Endothelial cell of umbilical vein (primary cell): ENCODE measurements around the gene KRTAP17-1. TPM values are rescaled to one million over a fixed set of nuclear protein-coding genes. Genes with fewer than 3 reads are reported as not detected.

Source experiments
- BruUV-seq: library from RNA; stranded (reverse); fragments of 400-500 nt; replicated peaks from 2 replicates; lab custom pipeline; 2021; lab: Mats Ljungman, UMichigan
- CTCF ChIA-PET: fragments of 300-600, 350-600 bp; sonication (Branson Sonifier 250); formaldehyde crosslinking; loops from one replicate; lab custom pipeline; 2021; ENCODE audit warnings: antibody characterized with exemption, inconsistent platforms; lab: Charles Lee
- POLR2A ChIA-PET: fragments of 300-600, 350-600 bp; sonication (Branson Sonifier 250); formaldehyde crosslinking; loops from one replicate; lab custom pipeline; 2021; ENCODE audit warnings: antibody characterized with exemption, inconsistent platforms; lab: Charles Lee
- DNase-seq: peaks from one replicate; pipeline ENCODE4 v3.0.0-alpha.2; 2011; ENCODE audit warnings: low read depth, low spot score
- FAIRE-seq: peaks from 2 replicates; lab custom pipeline; 2011; peaks lifted over from hg19 to GRCh38; lab: Jason Lieb, UNC
- H2AFZ ChIP-seq: 2 replicates; pipeline ENCODE4 v1.6.0; 2012; ENCODE audit warnings: low read depth, low read length, control low read depth, inconsistent platforms
- H3K27ac ChIP-seq: 2 replicates; pipeline ENCODE4 v1.5.1; 2011; ENCODE audit warnings: low read depth, mild to moderate bottlenecking, control low read depth, low read length, moderate library complexity; ENCODE audit not compliant: insufficient read depth
- H3K27me3 ChIP-seq, 2 experiments: 2 replicates each; pipeline versions ENCODE4 v1.6.0 to v1.6.1; 2011; ENCODE audit warnings: low read length in 2 of 2, mixed read lengths in 1 of 2; ENCODE audit not compliant: control insufficient read depth in 2 of 2, insufficient read depth in 2 of 2
- H3K36me3 ChIP-seq, 2 experiments: 2 replicates in 1 of 2; 3 replicates in 1 of 2; pipeline ENCODE4 v1.5.1; 2011; ENCODE audit warnings: low read length in 2 of 2, mild to moderate bottlenecking in 1 of 2, moderate library complexity in 1 of 2; ENCODE audit not compliant: control insufficient read depth in 2 of 2, insufficient read depth in 2 of 2; ENCODE audit errors: extremely low read depth in 1 of 2
- H3K4me1 ChIP-seq: 3 replicates; pipeline ENCODE4 v1.5.1; 2011; ENCODE audit warnings: mild to moderate bottlenecking, low read length; ENCODE audit not compliant: control insufficient read depth, insufficient read depth; ENCODE audit errors: extremely low read depth
- H3K4me2 ChIP-seq: 2 replicates; pipeline ENCODE4 v1.6.1; 2011; ENCODE audit warnings: low read length, control low read depth, mixed read lengths; ENCODE audit not compliant: insufficient read depth
- H3K4me3 ChIP-seq, 3 experiments: fragments of 200-600 bp in 1 of 3; sonication (generic), shearing (Covaris generic) in 1 of 3; replicated peaks in 1 of 3; 2 replicates each; pipeline ENCODE4 v1.5.1; 2011 to 2016; ENCODE audit warnings: control low read depth in 3 of 3, low read length in 3 of 3, mild to moderate bottlenecking in 2 of 3, inconsistent platforms in 1 of 3, low read depth in 1 of 3, moderate library complexity in 1 of 3; ENCODE audit not compliant: insufficient read depth in 1 of 3
- H3K79me2 ChIP-seq: 2 replicates; pipeline ENCODE4 v1.6.0; 2012; ENCODE audit warnings: low read length, inconsistent platforms; ENCODE audit not compliant: control insufficient read depth, insufficient read depth
- H3K9ac ChIP-seq: replicated peaks from 2 replicates; pipeline ENCODE3; 2011; ENCODE audit warnings: low read length, control low read depth; ENCODE audit not compliant: insufficient read depth; ENCODE audit errors: extremely low read depth
- H3K9me1 ChIP-seq: replicated peaks from 3 replicates; pipeline ENCODE4 v1.6.0; 2011; ENCODE audit warnings: mild to moderate bottlenecking, low read length; ENCODE audit not compliant: control insufficient read depth, insufficient read depth; ENCODE audit errors: extremely low read depth
- H3K9me3 ChIP-seq: replicated peaks from 2 replicates; pipeline ENCODE4 v1.5.1; 2012; ENCODE audit warnings: low read length, inconsistent platforms; ENCODE audit not compliant: control insufficient read depth, insufficient read depth
- H4K20me1 ChIP-seq: replicated peaks from 2 replicates; pipeline ENCODE3; 2011; ENCODE audit warnings: mild to moderate bottlenecking, low read length; ENCODE audit not compliant: control insufficient read depth, insufficient read depth; ENCODE audit errors: extremely low read depth
- EZH2 ChIP-seq: IDR thresholded peaks from 2 replicates; pipeline ENCODE4 v1.6.1; 2012; ENCODE audit warnings: borderline replicate concordance, low read depth, mild to moderate bottlenecking, moderate library complexity, low read length, inconsistent platforms; ENCODE audit not compliant: severe bottlenecking
- FOS ChIP-seq: IDR thresholded peaks from 2 replicates; pipeline ENCODE4 v1.6.1; 2011; ENCODE audit warnings: mild to moderate bottlenecking, low read length, moderate library complexity, borderline replicate concordance; ENCODE audit not compliant: insufficient read depth
- GATA2 ChIP-seq: IDR thresholded peaks from 2 replicates; pipeline ENCODE4 v1.7.0; 2011; ENCODE audit warnings: low read depth, mild to moderate bottlenecking, moderate library complexity, mixed read lengths, low read length; ENCODE audit not compliant: insufficient read length, insufficient read depth
- JUN ChIP-seq: IDR thresholded peaks from 2 replicates; pipeline ENCODE4 v1.6.1; 2011; ENCODE audit warnings: borderline replicate concordance, low read depth; ENCODE audit not compliant: insufficient read length, insufficient read depth
- MYC ChIP-seq: IDR thresholded peaks from one replicate; pipeline ENCODE4 v1.6.1; 2011; ENCODE audit warnings: mild to moderate bottlenecking, low read depth, low read length
- POLR2A ChIP-seq: IDR thresholded peaks from 2 replicates; pipeline ENCODE4 v1.6.1; 2012; ENCODE audit warnings: low read depth, mild to moderate bottlenecking, control low read depth, low read length
- POLR2AphosphoS5 ChIP-seq: IDR thresholded peaks from 2 replicates; pipeline ENCODE4 v1.6.1; 2012; ENCODE audit warnings: low read depth, mild to moderate bottlenecking, control low read depth, low read length, moderate library complexity; ENCODE audit not compliant: insufficient read depth
- dilution Hi-C: fragments of 300-500 bp; cut with MboI; formaldehyde crosslinking; loops from one replicate; pipeline ENCODE4 v1.15.0; 2019; ENCODE audit warnings: low sequenced_read_pairs; ENCODE audit not compliant: extremely low pct_ligation_motif_present
- intact Hi-C: fragments of 100-400 bp; cut with micrococcal nuclease; formaldehyde crosslinking; loops from one replicate; pipeline ENCODE4 v1.10.0; 2022
- polyA plus RNA-seq, 4 experiments: library from polyadenylated mRNA; depleted of rRNA in 3 of 4; stranded (reverse) in 3 of 4; unstranded in 1 of 4; fragments of >200 nt; gene quantifications; 2 replicates each; pipeline versions ENCODE4 v1.2.1 to v1.2.3, GENCODE V29; 2011 to 2012; ENCODE audit warnings: missing spikeins in 1 of 4
- total RNA-seq: library from RNA; stranded (reverse); gene quantifications from 2 replicates; pipeline ENCODE4 v1.2.3, GENCODE V29; 2021
- TF ChIP-seq, protein P1 (sequence below), 2 donors: IDR thresholded peaks; 1 replicate in 1 of 2; 2 replicates in 1 of 2; pipeline ENCODE4 v1.5.1; 2011; ENCODE audit warnings: low read length in 2 of 2, mild to moderate bottlenecking in 2 of 2, moderate library complexity in 2 of 2, control low read depth in 1 of 2, inconsistent platforms in 1 of 2, low read depth in 1 of 2; ENCODE audit not compliant: insufficient read depth in 1 of 2; ENCODE audit errors: extremely low read depth in 1 of 2
- TF ChIP-seq, protein P2 (sequence below): IDR thresholded peaks from 2 replicates; pipeline ENCODE4 v1.6.1; 2011; ENCODE audit not compliant: insufficient read depth, insufficient read length

Gene KRTAP17-1
- total and polyA plus RNA-seq, 2 donors (not counting 3 experiments of a cell fraction or from before 2014, with no cell fraction given) = not detected

- Histone ChIP-seq H3K4me2 (no peak overlapping the region), H3K27ac (no peak overlapping the region), H3K9ac (no peak overlapping the region), H3K9me3 (no peaks in the 10 kb centered on the region), H2AFZ (no peak overlapping the region), H3K4me3 (no peak overlapping the region), H3K36me3 (no peaks in the 10 kb centered on the region), H3K27me3 (peaks cover 0 to 2% of the 10 kb centered on the region in 2 experiments), H3K4me1 (no peaks in the 10 kb centered on the region), H3K79me2 (no peaks in the 10 kb centered on the region), H3K9me1 (no peaks in the 10 kb centered on the region), H4K20me1 (no peaks in the 10 kb centered on the region)
- FAIRE-seq (peak; percentile 84), DNase-seq (peak; percentile 49)
- POLR2A ChIA-PET = interaction anchor here (0.6 kb wide), 2 partner anchors 315 to 865 kb away, joined by 4 to 6 read pairs; no protein-coding TSS in a partner anchor
- intact Hi-C loops (loop anchor here (1.0 to 10.0 kb wide), 2 partner anchors 343 to 413 kb away; no protein-coding TSS in a partner anchor), dilution Hi-C loops (no loop called here)
- TF ChIP-seq, protein P1, sequence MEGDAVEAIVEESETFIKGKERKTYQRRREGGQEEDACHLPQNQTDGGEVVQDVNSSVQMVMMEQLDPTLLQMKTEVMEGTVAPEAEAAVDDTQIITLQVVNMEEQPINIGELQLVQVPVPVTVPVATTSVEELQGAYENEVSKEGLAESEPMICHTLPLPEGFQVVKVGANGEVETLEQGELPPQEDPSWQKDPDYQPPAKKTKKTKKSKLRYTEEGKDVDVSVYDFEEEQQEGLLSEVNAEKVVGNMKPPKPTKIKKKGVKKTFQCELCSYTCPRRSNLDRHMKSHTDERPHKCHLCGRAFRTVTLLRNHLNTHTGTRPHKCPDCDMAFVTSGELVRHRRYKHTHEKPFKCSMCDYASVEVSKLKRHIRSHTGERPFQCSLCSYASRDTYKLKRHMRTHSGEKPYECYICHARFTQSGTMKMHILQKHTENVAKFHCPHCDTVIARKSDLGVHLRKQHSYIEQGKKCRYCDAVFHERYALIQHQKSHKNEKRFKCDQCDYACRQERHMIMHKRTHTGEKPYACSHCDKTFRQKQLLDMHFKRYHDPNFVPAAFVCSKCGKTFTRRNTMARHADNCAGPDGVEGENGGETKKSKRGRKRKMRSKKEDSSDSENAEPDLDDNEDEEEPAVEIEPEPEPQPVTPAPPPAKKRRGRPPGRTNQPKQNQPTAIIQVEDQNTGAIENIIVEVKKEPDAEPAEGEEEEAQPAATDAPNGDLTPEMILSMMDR (IDR thresholded peaks at IDR 0.05; ENCODE audit: extremely low read depth in 1 of 2, insufficient read depth in 1 of 2, low read depth in 1 of 2, low read length in 2 of 2) = peak; percentile 40 to 69
- TF ChIP-seq MYC = no peak
- no TSS peak for BruUV-seq
- CTCF ChIA-PET = interaction anchor here (0.6 to 3.3 kb wide), 37 partner anchors 9 to 1157 kb away, joined by 3 to 34 read pairs (median 3); partner anchors contain the start of gene KRTAP29-1
Measured at GRCh38 chr17:41322094-41322902, 6.8 kb upstream of the KRTAP17-1 start.

GRCh38 chr17:41318231-41318630 is 2.7 kb upstream of the KRTAP17-1 start:
- intact Hi-C loops (no loop called here), dilution Hi-C loops (no loop called here)
- Histone ChIP-seq H3K4me3 (no peak overlapping the region), H3K4me1 (no peaks in the 10 kb centered on the region), H3K27me3 (peaks cover 0 to 2% of the 10 kb centered on the region in 2 experiments), H3K36me3 (no peaks in the 10 kb centered on the region), H3K9ac (no peak overlapping the region), H3K9me3 (no peaks in the 10 kb centered on the region), H3K79me2 (no peaks in the 10 kb centered on the region), H4K20me1 (no peaks in the 10 kb centered on the region), H3K27ac (no peak overlapping the region), H3K4me2 (no peak overlapping the region), H2AFZ (no peak overlapping the region), H3K9me1 (no peaks in the 10 kb centered on the region)
- ChIA-PET CTCF (interaction anchor here (0.8 kb wide), 1 partner anchor 13 kb away, joined by 3 read pairs; no protein-coding TSS in a partner anchor), POLR2A (no interaction called here)
- FAIRE-seq (no peak), DNase-seq (no peak)
- no TSS peak for BruUV-seq
- TF ChIP-seq GATA2 (no peak), MYC (no peak), JUN (no peak), EZH2 (no peak), POLR2AphosphoS5 (no peak), FOS (no peak), POLR2A (no peak)
- TF ChIP-seq, protein P1 (IDR thresholded peaks at IDR 0.05; ENCODE audit: extremely low read depth in 1 of 2, insufficient read depth in 1 of 2, low read depth in 1 of 2, low read length in 2 of 2) = no peak
- TF ChIP-seq, protein P2, sequence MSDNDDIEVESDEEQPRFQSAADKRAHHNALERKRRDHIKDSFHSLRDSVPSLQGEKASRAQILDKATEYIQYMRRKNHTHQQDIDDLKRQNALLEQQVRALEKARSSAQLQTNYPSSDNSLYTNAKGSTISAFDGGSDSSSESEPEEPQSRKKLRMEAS = no peak
